ENCODE results near the gene GFRAL.

GFRAL gene

DNA sequence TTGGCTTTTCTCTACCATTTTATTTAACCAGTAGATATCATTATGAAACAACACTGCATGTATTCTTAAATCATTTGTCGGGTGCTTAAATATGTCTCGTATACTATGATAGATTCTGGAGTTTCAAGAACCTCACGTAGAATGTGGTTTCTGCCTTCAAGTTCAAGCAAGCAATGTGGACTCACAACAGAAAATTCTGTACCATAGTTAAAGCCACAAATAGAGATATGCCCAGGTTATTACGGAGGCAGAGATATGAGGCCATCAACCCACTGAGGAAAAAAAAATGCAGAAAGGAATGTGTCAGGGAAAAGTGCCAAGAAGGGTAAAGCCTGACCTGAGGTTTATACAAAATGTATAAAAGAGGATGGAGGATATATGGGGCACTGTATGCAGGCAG, 109.9 kb downstream of the GFRAL start:
- DNase-seq = no peak

DNA sequence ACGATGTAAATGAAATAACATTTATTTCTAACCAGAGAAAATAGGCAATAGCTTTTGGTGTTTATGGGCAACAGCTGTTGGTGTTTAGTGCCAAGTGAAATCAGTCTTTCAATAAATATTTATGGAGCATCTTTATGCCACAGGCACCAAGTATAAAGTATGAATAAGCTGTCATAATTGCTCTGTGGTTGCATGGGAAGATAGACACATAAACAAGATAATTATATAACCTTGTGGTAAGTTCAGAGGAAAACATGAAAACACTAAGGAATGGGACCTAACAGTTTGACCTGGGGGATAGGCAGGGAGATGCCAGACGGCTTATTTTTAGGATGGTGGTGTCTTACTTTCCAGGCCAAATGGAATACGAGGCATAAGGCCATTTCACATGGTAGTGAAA, 110.9 kb downstream of the GFRAL start:
- DNase-seq = no peak

DNA sequence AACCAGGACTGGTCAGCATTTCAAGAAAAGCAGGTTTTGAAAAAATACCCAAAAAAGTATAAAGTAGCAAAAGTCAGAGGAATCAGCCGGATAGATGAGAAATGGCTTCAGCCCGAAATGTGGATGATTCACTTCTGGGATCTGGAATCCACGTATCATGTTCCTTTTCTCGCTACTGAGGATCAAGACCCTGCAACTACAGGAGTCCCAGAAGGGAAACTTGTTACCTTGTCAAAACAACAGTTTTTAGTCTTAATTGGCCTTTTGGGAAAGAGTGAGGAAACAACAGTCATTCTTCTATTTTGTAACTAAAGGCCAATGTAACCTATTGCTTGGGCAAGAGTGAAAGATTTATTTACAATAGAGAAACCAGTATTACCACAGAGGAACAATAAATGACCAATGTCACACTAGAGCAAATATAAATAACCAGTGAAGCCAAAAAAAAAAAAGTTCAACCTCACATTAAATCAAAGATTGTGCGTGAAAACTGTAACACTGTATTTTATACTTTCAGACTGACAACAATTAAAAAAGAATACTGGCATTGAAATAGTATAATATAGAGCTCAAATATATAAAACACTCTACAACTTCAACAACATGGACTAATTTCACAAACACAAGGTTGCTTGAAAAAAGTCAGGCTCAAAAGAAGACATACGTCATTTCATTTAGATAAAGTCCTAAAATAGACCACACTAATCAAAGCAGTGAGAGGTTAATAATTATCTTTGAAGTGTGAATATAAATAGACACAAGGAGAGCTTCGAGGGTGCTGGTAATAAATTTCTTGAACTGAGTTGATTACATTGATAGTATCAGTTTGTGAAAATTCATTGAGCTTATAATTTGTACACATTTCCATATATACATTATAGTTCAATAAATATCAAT, 116.2 kb downstream of the GFRAL start:
- DNase-seq = no peak

DNA sequence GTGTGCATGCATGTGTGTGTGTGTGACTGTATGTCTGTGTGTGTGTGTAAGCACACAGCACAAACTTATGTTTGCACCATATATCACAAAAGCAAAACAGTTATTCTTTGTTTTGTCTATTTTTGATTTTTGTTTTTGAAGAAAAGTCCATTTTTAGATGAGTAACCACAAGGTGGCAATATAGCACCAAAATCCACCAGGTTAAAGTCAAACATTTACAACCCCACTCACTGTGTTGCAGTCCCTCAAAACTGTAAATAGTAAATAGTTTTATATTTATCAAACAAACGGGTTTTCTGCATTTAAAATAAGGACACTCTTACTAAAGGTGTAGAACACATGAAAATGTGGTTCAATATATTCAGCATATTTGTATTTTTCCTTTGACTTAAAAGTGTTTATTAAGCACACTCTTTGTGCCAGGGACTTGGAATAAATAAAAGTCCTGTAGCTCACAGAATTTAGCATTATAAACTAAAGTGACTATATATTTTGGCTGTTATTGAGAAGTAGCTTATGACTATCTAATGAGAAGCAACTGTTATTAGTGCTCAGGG, 118.5 kb downstream of the GFRAL start:
- DNase-seq = no peak

DNA sequence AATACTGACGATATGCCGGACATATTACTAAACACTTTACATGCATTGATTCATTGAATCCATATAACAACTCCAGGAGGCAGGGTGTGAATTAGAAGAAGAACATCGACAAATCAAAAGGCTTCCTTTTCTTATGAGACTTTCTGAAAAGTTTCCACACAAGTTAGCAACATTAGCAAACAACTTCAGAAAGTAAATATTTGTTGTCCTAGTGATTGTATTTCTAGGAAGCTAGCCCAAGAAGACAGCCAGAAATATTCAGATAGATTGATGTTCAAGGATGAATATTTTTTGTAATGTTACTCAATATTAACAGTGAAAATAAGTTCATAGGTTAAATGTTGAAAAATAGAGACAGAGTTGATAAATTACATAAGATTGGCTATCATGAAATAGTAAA, 120.6 kb downstream of the GFRAL start:
- no peak for DNase-seq

DNA sequence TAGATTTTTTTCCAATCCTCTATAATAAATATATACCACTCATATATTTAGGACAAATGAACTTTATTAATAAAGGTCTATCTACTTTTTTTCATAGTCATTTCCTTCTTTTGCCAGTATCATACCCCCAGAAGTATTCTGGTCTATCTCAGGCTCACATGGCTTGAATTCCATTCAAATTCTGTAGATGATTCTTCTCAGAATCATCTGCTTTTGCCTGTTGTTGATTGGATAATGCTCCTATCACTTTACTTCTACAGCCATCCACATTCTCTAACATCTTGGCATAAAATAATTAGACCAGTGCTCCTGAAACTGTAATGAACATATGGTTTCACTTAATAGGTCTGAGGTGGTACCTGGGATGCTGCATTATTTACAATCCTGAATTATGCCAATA, 121.2 kb downstream of the GFRAL start:
- no peak for DNase-seq

DNA sequence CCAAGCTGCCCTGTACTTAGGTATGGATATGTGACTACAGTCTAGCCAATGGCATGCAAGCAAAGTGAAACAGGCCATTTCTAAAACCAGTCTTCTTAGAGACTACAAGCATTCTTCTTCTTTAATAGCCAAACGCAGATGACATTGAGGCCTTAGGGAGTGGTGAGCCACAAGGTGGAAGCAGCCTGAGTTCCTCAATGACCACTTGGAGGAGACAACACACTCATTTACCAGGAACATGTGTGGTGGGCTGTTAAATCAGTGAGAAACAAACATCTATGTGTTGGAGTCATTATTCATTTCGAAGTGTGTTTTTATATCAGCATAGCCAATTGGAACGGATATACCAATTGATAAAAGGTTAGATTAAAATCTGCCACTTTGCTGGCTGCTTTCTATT, 122.0 kb downstream of the GFRAL start:
- DNase-seq = no peak

DNA sequence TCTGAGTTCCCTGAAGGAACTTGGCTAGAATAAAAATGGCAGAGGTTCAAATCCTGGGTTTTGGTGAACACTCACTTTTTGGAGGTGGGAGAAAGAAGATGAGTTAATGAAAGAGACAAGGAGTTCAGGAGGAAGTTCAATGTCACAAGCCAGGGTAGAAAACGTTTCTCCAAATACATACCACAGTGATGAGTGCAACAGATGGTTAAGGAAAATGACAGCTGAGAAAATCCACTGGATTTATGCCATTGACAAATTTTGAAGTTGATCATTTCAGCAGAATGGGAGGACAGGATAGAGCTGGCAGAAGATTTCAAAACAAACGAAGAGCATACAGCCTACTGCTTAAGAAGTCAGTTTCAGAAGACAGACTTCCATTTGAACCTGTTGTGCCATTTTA, 122.7 kb downstream of the GFRAL start:
- no peak for DNase-seq
